ENCODE data around the gene SH3RF3.

SH3RF3 gene

GRCh38 chr2:109193807-109194619, 65.0 kb downstream of the SH3RF3 start:
- in situ Hi-C loops (cut with MboI; ENCODE audit: low sequenced_read_pairs), result no loop called here
- no peak for DNase-seq (ENCODE audit: low spot score in 2 of 2)
- Histone ChIP-seq H3K4me3 (no peak overlapping the region), H3K4me1 (no peaks in the 10 kb centered on the region), H3K9me3 (no peaks in the 10 kb centered on the region), H3K27me3 (ENCODE audit: low read depth) (no peaks in the 10 kb centered on the region), H3K36me3 (replicated peaks) (no peaks in the 10 kb centered on the region)

GRCh38 chr2:109194620-109194937, 65.6 kb downstream of the SH3RF3 start:
- in situ Hi-C loops (cut with MboI; ENCODE audit: low sequenced_read_pairs), result no loop called here
- Histone ChIP-seq H3K27me3 (ENCODE audit: low read depth) (no peaks in the 10 kb centered on the region), H3K4me1 (no peaks in the 10 kb centered on the region)

GRCh38 chr2:109195193-109196045, 66.4 kb downstream of the SH3RF3 start:
- Histone ChIP-seq H3K27me3 (ENCODE audit: low read depth) (no peaks in the 10 kb centered on the region), H3K4me3 (no peak overlapping the region), H3K9me3 (no peaks in the 10 kb centered on the region), H3K36me3 (replicated peaks) (no peaks in the 10 kb centered on the region), H3K4me1 (no peaks in the 10 kb centered on the region)
- no peak for DNase-seq (ENCODE audit: low spot score in 2 of 2)
- in situ Hi-C loops (cut with MboI; ENCODE audit: low sequenced_read_pairs), result no loop called here

More at GRCh38 chr2:109194620-109194937, 65.6 kb downstream of the SH3RF3 start:
- H3K36me3 ChIP-seq (replicated peaks), result no peaks in the 10 kb centered on the region
- H3K9me3 ChIP-seq, result no peaks in the 10 kb centered on the region
- DNase-seq (ENCODE audit: low spot score in 2 of 2), result no peak
- no peak overlapping the region for H3K4me3 ChIP-seq

- in situ Hi-C loops (cut with MboI; ENCODE audit: low sequenced_read_pairs), result no loop called here
- Histone ChIP-seq H3K9me3 (no peaks in the 10 kb centered on the region), H3K4me3 (no peak overlapping the region), H3K36me3 (replicated peaks) (no peaks in the 10 kb centered on the region), H3K27me3 (ENCODE audit: low read depth) (no peaks in the 10 kb centered on the region), H3K4me1 (no peaks in the 10 kb centered on the region)
- DNase-seq (ENCODE audit: low spot score in 2 of 2), result no peak
These were observed 67.3 kb downstream of the SH3RF3 start for GRCh38 chr2:109196081-109196875.

- H3K4me3 ChIP-seq, result no peak overlapping the region
- in situ Hi-C loops (cut with MboI; ENCODE audit: low sequenced_read_pairs), result no loop called here
- no peaks in the 10 kb centered on the region for H3K36me3 ChIP-seq (replicated peaks)
- H3K27me3 ChIP-seq (ENCODE audit: low read depth), result no peaks in the 10 kb centered on the region
- no peaks in the 10 kb centered on the region for H3K9me3 ChIP-seq
- no peak for DNase-seq (ENCODE audit: low spot score in 2 of 2)
- no peaks in the 10 kb centered on the region for H3K4me1 ChIP-seq
These were observed 68.8 kb downstream of the SH3RF3 start for GRCh38 chr2:109197491-109198418.

- Histone ChIP-seq H3K4me1 (no peaks in the 10 kb centered on the region), H3K9me3 (no peaks in the 10 kb centered on the region), H3K27me3 (ENCODE audit: low read depth) (no peaks in the 10 kb centered on the region), H3K36me3 (replicated peaks) (no peaks in the 10 kb centered on the region), H3K4me3 (no peak overlapping the region)
- DNase-seq (ENCODE audit: low spot score in 2 of 2), result no peak
- in situ Hi-C loops (cut with MboI; ENCODE audit: low sequenced_read_pairs), result no loop called here
These were observed 70.8 kb downstream of the SH3RF3 start for GRCh38 chr2:109199790-109200189.

- no peak for DNase-seq (ENCODE audit: low spot score in 2 of 2)
- H3K36me3 ChIP-seq (replicated peaks), result no peaks in the 10 kb centered on the region
- no peak overlapping the region for H3K4me3 ChIP-seq
- in situ Hi-C loops (cut with MboI; ENCODE audit: low sequenced_read_pairs), result no loop called here
- no peaks in the 10 kb centered on the region for H3K27me3 ChIP-seq (ENCODE audit: low read depth)
- H3K4me1 ChIP-seq, result no peaks in the 10 kb centered on the region
- H3K9me3 ChIP-seq, result no peaks in the 10 kb centered on the region
These were observed 71.8 kb downstream of the SH3RF3 start for GRCh38 chr2:109200616-109201464.

- H3K27me3 ChIP-seq (ENCODE audit: low read depth), result no peaks in the 10 kb centered on the region
- no peaks in the 10 kb centered on the region for H3K9me3 ChIP-seq
- H3K36me3 ChIP-seq (replicated peaks), result no peaks in the 10 kb centered on the region
- in situ Hi-C loops (cut with MboI; ENCODE audit: low sequenced_read_pairs), result no loop called here
- no peak overlapping the region for H3K4me3 ChIP-seq
- no peak for DNase-seq (ENCODE audit: low spot score in 2 of 2)
- H3K4me1 ChIP-seq, result no peaks in the 10 kb centered on the region
These were observed 72.7 kb downstream of the SH3RF3 start for GRCh38 chr2:109201465-109202327.

- no peaks in the 10 kb centered on the region for H3K4me1 ChIP-seq
- no peaks in the 10 kb centered on the region for H3K9me3 ChIP-seq
- no peaks in the 10 kb centered on the region for H3K36me3 ChIP-seq (replicated peaks)
- no peaks in the 10 kb centered on the region for H3K27me3 ChIP-seq (ENCODE audit: low read depth)
- DNase-seq (ENCODE audit: low spot score in 2 of 2), result no peak
- in situ Hi-C loops (cut with MboI; ENCODE audit: low sequenced_read_pairs), result no loop called here
- no peak overlapping the region for H3K4me3 ChIP-seq
These were observed 73.5 kb downstream of the SH3RF3 start for GRCh38 chr2:109202486-109202885.

GRCh38 chr2:109203246-109204011, 74.4 kb downstream of the SH3RF3 start:
- H3K27me3 ChIP-seq (ENCODE audit: low read depth), result no peaks in the 10 kb centered on the region
- in situ Hi-C loops (cut with MboI; ENCODE audit: low sequenced_read_pairs), result no loop called here
- no peaks in the 10 kb centered on the region for H3K4me1 ChIP-seq
- no peak for DNase-seq (ENCODE audit: low spot score in 2 of 2)
- H3K4me3 ChIP-seq, result no peak overlapping the region
- H3K36me3 ChIP-seq (replicated peaks), result no peaks in the 10 kb centered on the region
- H3K9me3 ChIP-seq, result no peaks in the 10 kb centered on the region

GRCh38 chr2:109204412-109204811, 75.4 kb downstream of the SH3RF3 start:
- DNase-seq (ENCODE audit: low spot score in 2 of 2), result no peak
- Histone ChIP-seq H3K36me3 (replicated peaks) (no peaks in the 10 kb centered on the region), H3K9me3 (no peaks in the 10 kb centered on the region), H3K27me3 (ENCODE audit: low read depth) (no peaks in the 10 kb centered on the region), H3K4me3 (no peak overlapping the region), H3K4me1 (no peaks in the 10 kb centered on the region)
- in situ Hi-C loops (cut with MboI; ENCODE audit: low sequenced_read_pairs), result no loop called here

All from HAP-1 (cell line).